ENCODE measurements around the gene LRRC8E.

The LRRC8E gene

DNA sequence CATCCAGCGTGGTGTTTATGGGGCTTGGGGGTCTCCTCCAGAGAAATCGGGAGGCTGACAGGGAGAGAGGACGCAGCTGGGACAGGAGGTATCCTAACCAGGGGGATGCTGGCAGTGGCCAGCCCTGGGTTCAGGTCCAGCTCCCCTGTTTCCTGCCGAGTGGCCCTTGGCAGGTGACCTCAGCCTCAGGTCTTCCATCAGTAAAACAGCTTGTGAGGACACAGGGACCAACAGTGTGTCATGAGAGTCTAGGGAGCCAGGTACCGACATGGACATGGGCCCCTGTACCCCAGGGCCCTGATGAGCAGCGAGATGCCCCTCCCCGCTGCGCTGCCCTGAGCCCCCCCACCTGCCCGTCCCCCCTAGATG is 38.7 kb upstream of the LRRC8E start:
- TF ChIP-seq TAF1 (IDR thresholded peaks at IDR 0.05; ENCODE audit: borderline replicate concordance, insufficient read depth, low read length) (no peak), POLR2AphosphoS5 (IDR thresholded peaks at IDR 0.05; ENCODE audit: low read depth, low read length) (no peak), SIN3A (IDR thresholded peaks at IDR 0.05; ENCODE audit: borderline replicate concordance, insufficient read depth, low read length) (no peak), FOXP2 (optimal IDR thresholded peaks at IDR 0.05; ENCODE audit: borderline replicate concordance, extremely low read depth, extremely low read length, insufficient read depth) (no peak)
- TF ChIP-seq, protein P1, sequence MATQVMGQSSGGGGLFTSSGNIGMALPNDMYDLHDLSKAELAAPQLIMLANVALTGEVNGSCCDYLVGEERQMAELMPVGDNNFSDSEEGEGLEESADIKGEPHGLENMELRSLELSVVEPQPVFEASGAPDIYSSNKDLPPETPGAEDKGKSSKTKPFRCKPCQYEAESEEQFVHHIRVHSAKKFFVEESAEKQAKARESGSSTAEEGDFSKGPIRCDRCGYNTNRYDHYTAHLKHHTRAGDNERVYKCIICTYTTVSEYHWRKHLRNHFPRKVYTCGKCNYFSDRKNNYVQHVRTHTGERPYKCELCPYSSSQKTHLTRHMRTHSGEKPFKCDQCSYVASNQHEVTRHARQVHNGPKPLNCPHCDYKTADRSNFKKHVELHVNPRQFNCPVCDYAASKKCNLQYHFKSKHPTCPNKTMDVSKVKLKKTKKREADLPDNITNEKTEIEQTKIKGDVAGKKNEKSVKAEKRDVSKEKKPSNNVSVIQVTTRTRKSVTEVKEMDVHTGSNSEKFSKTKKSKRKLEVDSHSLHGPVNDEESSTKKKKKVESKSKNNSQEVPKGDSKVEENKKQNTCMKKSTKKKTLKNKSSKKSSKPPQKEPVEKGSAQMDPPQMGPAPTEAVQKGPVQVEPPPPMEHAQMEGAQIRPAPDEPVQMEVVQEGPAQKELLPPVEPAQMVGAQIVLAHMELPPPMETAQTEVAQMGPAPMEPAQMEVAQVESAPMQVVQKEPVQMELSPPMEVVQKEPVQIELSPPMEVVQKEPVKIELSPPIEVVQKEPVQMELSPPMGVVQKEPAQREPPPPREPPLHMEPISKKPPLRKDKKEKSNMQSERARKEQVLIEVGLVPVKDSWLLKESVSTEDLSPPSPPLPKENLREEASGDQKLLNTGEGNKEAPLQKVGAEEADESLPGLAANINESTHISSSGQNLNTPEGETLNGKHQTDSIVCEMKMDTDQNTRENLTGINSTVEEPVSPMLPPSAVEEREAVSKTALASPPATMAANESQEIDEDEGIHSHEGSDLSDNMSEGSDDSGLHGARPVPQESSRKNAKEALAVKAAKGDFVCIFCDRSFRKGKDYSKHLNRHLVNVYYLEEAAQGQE (IDR thresholded peaks at IDR 0.05; ENCODE audit: insufficient read depth in 1 of 2, low read depth in 2 of 2, low read length in 2 of 2): no peak

DNA sequence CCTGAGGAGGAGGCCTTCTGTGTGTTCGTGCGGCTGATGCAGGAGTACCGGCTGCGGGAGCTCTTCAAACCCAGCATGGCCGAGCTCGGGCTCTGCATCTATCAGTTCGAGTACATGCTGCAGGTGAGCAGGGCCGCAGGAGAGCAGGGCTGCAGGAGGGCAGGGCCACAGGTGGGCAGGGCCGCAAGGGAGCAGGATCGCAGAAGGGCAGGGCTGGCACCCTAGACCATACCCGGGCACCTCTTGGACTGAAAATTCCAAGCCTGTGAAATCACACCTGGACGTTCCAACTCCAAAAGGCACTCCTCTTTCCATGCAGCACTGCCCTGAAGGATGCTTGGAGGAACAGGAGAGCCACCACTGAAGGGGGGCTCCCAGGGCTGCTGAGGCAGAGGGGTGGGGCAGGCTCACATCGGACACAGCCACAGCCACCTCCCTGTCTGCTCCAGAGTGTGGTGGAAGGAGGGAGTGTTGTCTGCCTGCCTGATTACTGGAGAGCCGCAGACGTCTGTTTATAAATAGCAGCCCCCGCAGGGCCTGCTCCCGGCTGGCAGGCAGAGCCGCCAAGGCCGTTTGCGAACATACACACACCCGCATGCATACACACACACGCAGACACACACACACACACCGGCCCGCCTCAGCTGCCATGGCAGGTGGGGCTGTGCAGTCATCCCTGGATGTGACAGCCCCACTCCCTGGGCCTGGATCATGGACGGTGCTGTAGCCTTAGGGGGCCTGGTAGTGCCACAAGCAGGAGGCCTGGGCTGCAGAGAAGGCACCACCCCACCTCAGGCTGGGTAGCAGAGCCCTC is 38.1 kb upstream of the LRRC8E start:
- TF ChIP-seq FOXP2 (optimal IDR thresholded peaks at IDR 0.05; ENCODE audit: borderline replicate concordance, extremely low read depth, extremely low read length, insufficient read depth) (peak; percentile 36), TAF1 (IDR thresholded peaks at IDR 0.05; ENCODE audit: borderline replicate concordance, insufficient read depth, low read length) (no peak)

DNA sequence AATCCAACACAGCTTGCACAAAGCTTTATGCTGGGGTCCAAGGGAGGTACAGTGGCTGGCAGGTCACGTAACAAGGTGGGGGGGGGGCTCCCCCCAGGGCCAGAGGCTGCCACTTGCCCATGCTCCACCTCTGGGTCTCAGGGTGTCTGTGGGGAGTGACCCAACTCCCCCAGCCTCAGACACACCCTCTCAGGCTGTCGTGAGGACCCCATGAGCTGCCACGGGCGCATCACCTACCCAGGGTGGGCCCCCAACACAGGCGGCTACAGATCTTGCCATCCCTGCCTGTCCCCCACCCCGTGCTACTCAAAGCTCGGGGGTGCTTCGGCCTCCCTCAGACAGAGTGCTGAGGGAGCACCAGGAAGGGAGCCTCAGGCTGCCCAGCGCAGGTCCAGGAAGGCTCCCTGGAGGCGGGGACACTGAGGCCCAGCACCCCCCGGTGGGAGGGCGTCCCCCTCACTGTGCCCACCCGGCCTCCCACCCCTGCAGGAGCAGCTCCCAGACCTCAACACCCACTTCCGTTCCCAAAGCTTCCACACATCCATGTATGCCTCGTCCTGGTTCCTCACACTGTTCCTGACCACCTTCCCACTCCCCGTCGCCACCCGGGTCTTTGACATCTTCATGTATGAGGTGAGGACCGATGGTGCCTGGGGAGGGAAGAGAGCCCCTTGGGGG is 37.2 kb upstream of the LRRC8E start:
- no peak for TF ChIP-seq SIN3A (IDR thresholded peaks at IDR 0.05; ENCODE audit: borderline replicate concordance, insufficient read depth, low read length)
- no peak for TF ChIP-seq TAF1 (IDR thresholded peaks at IDR 0.05; ENCODE audit: borderline replicate concordance, insufficient read depth, low read length)
- no peak for TF ChIP-seq POLR2AphosphoS5 (IDR thresholded peaks at IDR 0.05; ENCODE audit: low read depth, low read length)
- no peak for TF ChIP-seq FOXP2 (optimal IDR thresholded peaks at IDR 0.05; ENCODE audit: borderline replicate concordance, extremely low read depth, extremely low read length, insufficient read depth)
- TF ChIP-seq, protein P1 (IDR thresholded peaks at IDR 0.05; ENCODE audit: insufficient read depth in 1 of 2, low read depth in 2 of 2, low read length in 2 of 2): no peak

DNA sequence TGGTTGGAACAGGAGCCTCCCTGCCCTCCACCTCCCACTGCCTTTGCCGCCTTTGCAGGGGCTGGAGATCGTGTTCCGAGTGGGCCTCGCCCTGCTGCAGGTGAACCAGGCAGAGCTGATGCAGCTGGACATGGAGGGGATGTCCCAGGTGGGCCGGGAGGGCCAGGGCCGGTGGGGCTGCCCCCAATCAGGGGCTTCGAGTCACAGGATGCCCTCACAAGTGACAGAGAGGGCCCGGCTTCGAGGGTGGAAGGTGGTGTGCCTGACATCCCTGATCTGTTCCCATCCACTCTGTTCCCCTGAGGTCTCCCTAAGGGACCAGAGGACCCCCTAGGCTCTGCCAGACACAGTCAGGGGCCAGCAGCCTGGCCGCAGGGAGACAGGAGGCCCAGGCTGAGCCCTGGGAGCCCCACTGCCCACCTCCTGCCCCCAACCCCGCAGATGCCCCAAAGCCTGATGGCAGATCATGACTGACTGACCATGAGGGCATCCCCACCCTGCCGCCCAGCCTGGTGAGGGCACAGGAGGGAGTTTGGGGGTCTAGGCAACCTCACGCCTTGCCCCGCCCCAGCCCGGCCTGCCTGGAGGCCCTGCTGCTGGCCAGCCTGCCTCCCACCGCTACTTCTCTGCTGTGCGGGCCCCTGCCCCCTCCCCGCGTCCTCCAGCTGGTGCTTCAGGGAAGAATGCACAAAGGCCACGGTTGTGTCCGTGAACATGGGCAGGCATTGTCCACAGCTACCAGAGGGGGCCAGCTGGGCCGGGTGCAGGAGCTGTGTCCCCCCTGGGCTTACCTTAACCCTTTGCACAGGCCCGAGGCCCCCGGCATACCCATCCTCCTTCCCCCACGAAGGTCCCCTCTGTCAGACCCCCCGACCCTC is 36.4 kb upstream of the LRRC8E start:
- TF ChIP-seq, protein P1 (IDR thresholded peaks at IDR 0.05; ENCODE audit: insufficient read depth in 1 of 2, low read depth in 2 of 2, low read length in 2 of 2): no peak

DNA sequence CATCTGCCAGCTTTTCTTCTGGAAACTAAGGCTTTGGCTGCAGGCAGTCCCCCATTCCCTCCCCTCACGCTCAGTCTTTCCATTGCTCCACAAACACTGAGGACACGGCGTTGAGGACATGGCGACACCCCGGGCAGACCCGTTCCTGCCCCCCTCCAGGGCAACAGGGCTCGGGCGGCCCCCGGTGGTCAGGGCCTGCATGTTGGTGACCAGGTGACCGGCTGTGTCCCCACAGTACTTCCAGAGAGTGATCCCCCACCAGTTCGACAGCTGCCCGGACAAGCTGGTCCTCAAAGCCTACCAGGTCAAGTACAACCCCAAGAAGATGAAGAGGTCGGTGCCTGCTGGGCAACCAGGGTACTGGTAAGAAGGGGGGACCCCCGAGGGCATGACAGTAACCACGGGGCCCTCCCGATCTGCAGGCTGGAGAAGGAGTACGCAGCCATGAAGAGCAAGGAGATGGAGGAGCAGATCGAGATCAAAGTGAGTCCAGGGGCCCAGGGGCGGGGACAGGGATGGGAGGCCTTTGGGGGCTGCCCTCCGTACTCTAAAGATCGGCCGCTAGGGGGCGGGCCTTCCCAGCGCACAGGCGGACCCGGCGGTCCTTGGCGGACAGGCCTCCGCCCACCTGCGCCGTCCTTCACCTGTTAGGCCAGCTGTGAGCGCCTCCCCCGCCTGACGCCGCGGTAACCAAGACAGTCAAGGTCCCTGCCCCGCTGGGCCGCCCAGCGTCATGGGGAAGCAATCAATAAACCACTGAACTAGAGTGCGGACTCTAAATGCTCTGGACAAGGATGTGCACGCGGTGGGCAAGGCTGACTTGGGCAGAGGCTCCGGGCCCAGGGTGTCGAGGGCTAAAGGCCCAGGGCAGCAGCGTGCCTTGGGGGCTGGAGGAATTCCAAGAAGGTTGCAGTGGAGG is 35.2 kb upstream of the LRRC8E start:
- TF ChIP-seq FOXP2 (optimal IDR thresholded peaks at IDR 0.05; ENCODE audit: borderline replicate concordance, extremely low read depth, extremely low read length, insufficient read depth): peak; percentile 66
- TF ChIP-seq, protein P1 (IDR thresholded peaks at IDR 0.05; ENCODE audit: insufficient read depth in 1 of 2, low read depth in 2 of 2, low read length in 2 of 2): no peak

Measured in PFSK-1 (cell line).